Hepatocyte (in vitro differentiated cells): ENCODE measurements around the gene LLPH. TPM values are rescaled to one million over a fixed set of nuclear protein-coding genes. Genes with fewer than 3 reads are reported as not detected.

Experiments used
- DNase-seq: peaks from one replicate; pipeline ENCODE4 v3.0.0-alpha.2; 2016; ENCODE audit warnings: low spot score
- H2AFZ ChIP-seq: fragments of 200-600 bp; sonication (generic); 2 replicates; pipeline ENCODE4 v1.6.0; 2016; ENCODE audit warnings: antibody characterized with exemption, mild to moderate bottlenecking
- H3K27ac ChIP-seq: fragments of 200-600 bp; sonication (generic); 2 replicates; pipeline ENCODE4 v1.5.1; 2016; ENCODE audit warnings: mild to moderate bottlenecking
- H3K27me3 ChIP-seq: fragments of 200-600 bp; sonication (generic); 2 replicates; pipeline ENCODE4 v1.6.1; 2016
- H3K36me3 ChIP-seq: fragments of 200-600 bp; sonication (generic); replicated peaks from 2 replicates; pipeline ENCODE4 v1.5.1; 2016; ENCODE audit warnings: low read depth; ENCODE audit not compliant: insufficient read depth
- H3K4me1 ChIP-seq: fragments of 200-600 bp; sonication (generic); 2 replicates; pipeline ENCODE4 v1.5.1; 2016; ENCODE audit warnings: mild to moderate bottlenecking, moderate library complexity; ENCODE audit not compliant: insufficient read depth
- H3K4me2 ChIP-seq: fragments of 200-600 bp; sonication (generic); 2 replicates; pipeline ENCODE4 v1.6.0; 2016
- H3K4me3 ChIP-seq: fragments of 200-600 bp; sonication (generic); 2 replicates; pipeline ENCODE4 v1.5.1; 2016; ENCODE audit warnings: mild to moderate bottlenecking
- H3K79me2 ChIP-seq: fragments of 200-600 bp; sonication (generic); 2 replicates; pipeline ENCODE4 v1.6.0; 2017; ENCODE audit warnings: mild to moderate bottlenecking
- H3K9me2 ChIP-seq: fragments of 200-600 bp; sonication (generic); replicated peaks from 2 replicates; pipeline ENCODE4 v1.6.0; 2017; ENCODE audit warnings: mild to moderate bottlenecking; ENCODE audit not compliant: insufficient read depth
- H3K9me3 ChIP-seq: fragments of 200-600 bp; sonication (generic); 2 replicates; pipeline ENCODE4 v1.5.1; 2016; ENCODE audit warnings: low read depth, mild to moderate bottlenecking
- H4K20me1 ChIP-seq: fragments of 200-600 bp; sonication (generic); 2 replicates; pipeline ENCODE4 v1.6.0; 2016; ENCODE audit warnings: mild to moderate bottlenecking; ENCODE audit not compliant: insufficient read depth, poor library complexity, severe bottlenecking
- EZH2 ChIP-seq: fragments of 200-600 bp; sonication (generic); IDR thresholded peaks from 2 replicates; pipeline ENCODE4 v1.6.1; 2016; ENCODE audit warnings: antibody characterized with exemption, mild to moderate bottlenecking, borderline replicate concordance
- EZH2phosphoT487 ChIP-seq: fragments of 200-600 bp; sonication (generic); IDR thresholded peaks from one replicate; pipeline ENCODE4 v1.6.1; 2018; ENCODE audit warnings: antibody characterized with exemption, mild to moderate bottlenecking, low read depth, moderate library complexity; ENCODE audit not compliant: unreplicated experiment, severe bottlenecking
- WGBS: methylation state at CpG from one replicate; pipeline ENCODE4 v1.1.6; 2016; ENCODE audit warnings: low lambda C conversion rate; ENCODE audit errors: missing lambda C conversion rate; 5-methylcytosine and 5-hydroxymethylcytosine counted together
- polyA plus RNA-seq: library from polyadenylated mRNA; unstranded; fragments of >200 nt; fragmentation: Nextera tagmentation; extraction: Ambion mirVana; gene quantifications from 2 replicates; pipeline ENCODE4 v1.2.1, GENCODE V29; 2016
- total RNA-seq: library from RNA; depleted of rRNA; stranded (reverse); fragments of >200 nt; gene quantifications from 2 replicates; pipeline ENCODE4 v1.2.3, GENCODE V29; 2014
- TF ChIP-seq, protein P1 (sequence below): fragments of 200-600 bp; sonication (generic); IDR thresholded peaks from 2 replicates; pipeline ENCODE4 v1.5.1; 2016; ENCODE audit warnings: antibody characterized with exemption, mild to moderate bottlenecking; ENCODE audit not compliant: poor library complexity

LLPH gene
- total and polyA plus RNA-seq, 2 experiments from 2014 or later: 17.4 to 41.1 TPM

DNA sequence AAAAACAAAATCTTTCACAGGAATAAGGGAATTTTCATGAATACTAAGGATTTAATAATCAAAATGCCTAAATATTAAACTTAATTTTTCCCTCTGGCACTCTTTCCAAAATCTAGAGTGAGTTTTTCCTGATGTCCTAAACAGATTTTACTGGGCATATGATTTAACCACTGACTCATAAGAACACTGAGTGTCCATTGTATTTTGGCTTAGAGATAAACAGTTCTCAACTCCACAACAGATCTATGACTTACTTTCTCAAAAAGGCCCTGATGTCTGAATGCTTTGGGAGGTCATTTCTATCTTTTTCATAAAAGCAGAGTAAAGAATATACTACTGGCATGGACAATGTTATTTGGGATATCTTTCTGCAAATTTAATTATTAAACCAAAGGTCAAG is 24.2 kb upstream of the LLPH start:
- no peak for DNase-seq
- no peaks in the 10 kb centered on the region for H3K36me3 ChIP-seq
- H3K9me2 ChIP-seq: no peaks in the 10 kb centered on the region
- no peak overlapping the region for H3K27ac ChIP-seq
- H3K4me2 ChIP-seq: no peak overlapping the region
- no peak for TF ChIP-seq EZH2
- TF ChIP-seq, protein P1, sequence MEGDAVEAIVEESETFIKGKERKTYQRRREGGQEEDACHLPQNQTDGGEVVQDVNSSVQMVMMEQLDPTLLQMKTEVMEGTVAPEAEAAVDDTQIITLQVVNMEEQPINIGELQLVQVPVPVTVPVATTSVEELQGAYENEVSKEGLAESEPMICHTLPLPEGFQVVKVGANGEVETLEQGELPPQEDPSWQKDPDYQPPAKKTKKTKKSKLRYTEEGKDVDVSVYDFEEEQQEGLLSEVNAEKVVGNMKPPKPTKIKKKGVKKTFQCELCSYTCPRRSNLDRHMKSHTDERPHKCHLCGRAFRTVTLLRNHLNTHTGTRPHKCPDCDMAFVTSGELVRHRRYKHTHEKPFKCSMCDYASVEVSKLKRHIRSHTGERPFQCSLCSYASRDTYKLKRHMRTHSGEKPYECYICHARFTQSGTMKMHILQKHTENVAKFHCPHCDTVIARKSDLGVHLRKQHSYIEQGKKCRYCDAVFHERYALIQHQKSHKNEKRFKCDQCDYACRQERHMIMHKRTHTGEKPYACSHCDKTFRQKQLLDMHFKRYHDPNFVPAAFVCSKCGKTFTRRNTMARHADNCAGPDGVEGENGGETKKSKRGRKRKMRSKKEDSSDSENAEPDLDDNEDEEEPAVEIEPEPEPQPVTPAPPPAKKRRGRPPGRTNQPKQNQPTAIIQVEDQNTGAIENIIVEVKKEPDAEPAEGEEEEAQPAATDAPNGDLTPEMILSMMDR: no peak
- no peak for TF ChIP-seq EZH2phosphoT487
- no peaks in the 10 kb centered on the region for H3K27me3 ChIP-seq
- H3K4me1 ChIP-seq: no peaks in the 10 kb centered on the region
- no peak overlapping the region for H2AFZ ChIP-seq
- no peaks in the 10 kb centered on the region for H3K9me3 ChIP-seq
- H4K20me1 ChIP-seq: peaks cover 3% of the 10 kb centered on the region
- H3K79me2 ChIP-seq: peaks cover 41% of the 10 kb centered on the region
- H3K4me3 ChIP-seq: no peak overlapping the region

- H3K36me3 ChIP-seq: no peaks in the 10 kb centered on the region
- no peak overlapping the region for H3K4me2 ChIP-seq
- H4K20me1 ChIP-seq: peaks cover 3% of the 10 kb centered on the region
- H3K27ac ChIP-seq: no peak overlapping the region
- 100% methylated on average over 1 of the region's 1 CpG for WGBS
- no peak for DNase-seq
- H3K27me3 ChIP-seq: no peaks in the 10 kb centered on the region
- peaks cover 36% of the 10 kb centered on the region for H3K79me2 ChIP-seq
- TF ChIP-seq EZH2phosphoT487: no peak
- TF ChIP-seq, protein P1: no peak
- no peak for TF ChIP-seq EZH2
- H3K4me1 ChIP-seq: no peaks in the 10 kb centered on the region
- no peaks in the 10 kb centered on the region for H3K9me2 ChIP-seq
- H3K4me3 ChIP-seq: no peak overlapping the region
- no peak overlapping the region for H2AFZ ChIP-seq
- H3K9me3 ChIP-seq: no peaks in the 10 kb centered on the region
Measured at GRCh38 chr12:66152732-66153131, 22.2 kb upstream of the LLPH start.

DNA sequence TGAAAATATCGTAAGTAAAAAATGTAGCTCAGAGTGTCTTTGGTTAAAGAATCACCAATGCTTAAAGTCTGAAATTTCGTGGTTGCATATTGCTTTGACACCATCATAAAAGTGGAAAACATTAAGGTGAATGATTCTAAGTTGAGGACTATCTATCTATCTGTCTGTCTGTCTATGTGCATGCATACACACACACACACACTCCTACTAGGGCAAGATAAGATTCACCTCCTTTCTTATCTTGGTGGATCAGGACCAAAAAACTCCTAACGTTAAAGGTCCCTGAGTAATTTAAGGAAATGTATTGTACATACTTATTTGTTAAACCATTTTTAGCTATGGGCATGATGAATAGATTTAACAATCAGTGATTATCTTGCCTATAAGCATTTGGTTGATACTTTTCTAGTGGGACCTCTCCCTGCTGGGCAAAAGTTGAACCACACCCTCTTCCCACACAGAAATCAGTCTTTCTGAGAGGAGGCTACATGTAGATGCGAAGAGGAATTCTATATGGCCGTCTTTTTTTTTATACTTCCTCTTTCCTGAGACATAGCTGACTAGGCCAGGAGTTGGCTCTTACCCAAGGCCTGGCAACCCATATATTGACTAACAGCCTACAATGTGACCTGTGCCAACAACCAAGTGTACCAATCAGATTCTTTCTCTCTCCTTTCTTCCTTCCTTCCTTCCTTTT is 19.3 kb upstream of the LLPH start:
- no peaks in the 10 kb centered on the region for H3K27me3 ChIP-seq
- DNase-seq: no peak
- no peak overlapping the region for H3K4me2 ChIP-seq
- H4K20me1 ChIP-seq: no peaks in the 10 kb centered on the region
- no peaks in the 10 kb centered on the region for H3K4me1 ChIP-seq
- no peak overlapping the region for H3K4me3 ChIP-seq
- peaks cover 8% of the 10 kb centered on the region for H3K79me2 ChIP-seq
- H2AFZ ChIP-seq: no peak overlapping the region
- no peak overlapping the region for H3K27ac ChIP-seq
- H3K9me2 ChIP-seq: no peaks in the 10 kb centered on the region
- WGBS: 95% methylated on average over 5 of the region's 5 CpGs
- H3K9me3 ChIP-seq: no peaks in the 10 kb centered on the region
- H3K36me3 ChIP-seq: no peaks in the 10 kb centered on the region
- TF ChIP-seq, protein P1: no peak
- TF ChIP-seq EZH2 (no peak), EZH2phosphoT487 (no peak)
